HepG2 (cell line): Measurements from ENCODE around the gene ZNF804B. TPM values are rescaled to one million over a fixed set of nuclear protein-coding genes. Genes with fewer than 3 reads are reported as not detected.

Source experiments
- ATAC-seq: fragments of 200-7000 bp; cut with Tn5 transposase; 3 replicates; pipeline ENCODE4 v1.9.1; 2020; ENCODE audit warnings: mild to moderate bottlenecking, moderate library complexity
- BruUV-seq: library from RNA; stranded (reverse); fragments of 400-500 nt; replicated peaks from 2 replicates; lab custom pipeline; 2021; lab: Mats Ljungman, UMichigan
- CTCF ChIA-PET: fragments of 300-600 bp; formaldehyde crosslinking; extraction: SDS; loops from one replicate; lab custom pipeline; 2021; ENCODE audit warnings: low total read pairs, inconsistent platforms, low intra/inter-chr PET ratio; lab: Yijun Ruan, JAX
- POLR2A ChIA-PET: fragments of 350-600 bp; sonication (Branson Sonifier 250); formaldehyde crosslinking; loops from one replicate; lab custom pipeline; 2020; ENCODE audit warnings: antibody characterized with exemption, inconsistent platforms; lab: Yijun Ruan, JAX
- DNase-seq: peaks from one replicate; pipeline ENCODE4 v3.0.0-alpha.2; 2015; ENCODE audit warnings: low spot score
- FAIRE-seq: peaks from 3 replicates; lab custom pipeline; 2011; peaks lifted over from hg19 to GRCh38; lab: Jason Lieb, UNC
- H2AFZ ChIP-seq: one replicate; pipeline ENCODE4 v1.6.1; 2011; ENCODE audit warnings: low read length, inconsistent platforms
- H3K27ac ChIP-seq: fragments of 300-600 bp; 3 replicates; pipeline ENCODE4 v1.8.0; 2011; ENCODE audit warnings: mixed run types, mild to moderate bottlenecking, mixed read lengths, low read length, inconsistent platforms; ENCODE audit not compliant: insufficient read depth; ENCODE audit errors: extremely low read length
- H3K27me3 ChIP-seq, 2 experiments: fragments of 200-600 bp in 1 of 2; 2 replicates in 1 of 2; 3 replicates in 1 of 2; pipeline versions ENCODE4 v1.6.0 to v1.8.0; 2011; ENCODE audit warnings: low read length in 2 of 2, mild to moderate bottlenecking in 2 of 2, moderate library complexity in 2 of 2, inconsistent platforms in 1 of 2; ENCODE audit not compliant: insufficient read depth in 2 of 2, control insufficient read depth in 1 of 2
- H3K36me3 ChIP-seq, 2 experiments: fragments of 200-600 bp in 1 of 2; replicated peaks in 1 of 2; 2 replicates in 1 of 2; 3 replicates in 1 of 2; pipeline versions ENCODE4 v1.5.1 to v1.8.0; 2011; ENCODE audit warnings: low read length in 2 of 2, inconsistent platforms in 1 of 2; ENCODE audit not compliant: insufficient read depth in 2 of 2, control insufficient read depth in 1 of 2
- H3K4me1 ChIP-seq: 2 replicates; pipeline ENCODE4 v1.5.1; 2012; ENCODE audit warnings: low read length, inconsistent platforms; ENCODE audit not compliant: insufficient read depth
- H3K4me2 ChIP-seq: 2 replicates; pipeline ENCODE4 v1.6.0; 2011; ENCODE audit warnings: low read depth, low read length, inconsistent platforms
- H3K4me3 ChIP-seq, 3 experiments: fragments of 200-600 bp in 1 of 3; sonication (generic), shearing (Covaris generic) in 1 of 3; replicated peaks in 1 of 3; 2 replicates each; pipeline ENCODE4 v1.5.1; 2011 to 2016; ENCODE audit warnings: low read length in 3 of 3, inconsistent platforms in 2 of 3, low read depth in 2 of 3, mild to moderate bottlenecking in 2 of 3, control low read depth in 1 of 3, mixed read lengths in 1 of 3; ENCODE audit not compliant: insufficient read depth in 1 of 3
- H3K79me2 ChIP-seq: one replicate; pipeline ENCODE4 v1.6.1; 2011; ENCODE audit warnings: low read length, inconsistent platforms; ENCODE audit not compliant: insufficient read depth
- H3K9ac ChIP-seq: 2 replicates; pipeline ENCODE4 v1.6.0; 2011; ENCODE audit warnings: mild to moderate bottlenecking, low read depth, low read length, inconsistent platforms; ENCODE audit not compliant: insufficient read depth
- H3K9me3 ChIP-seq: 2 replicates; pipeline ENCODE4 v1.5.1; 2012; ENCODE audit warnings: mild to moderate bottlenecking, low read length
- H4K20me1 ChIP-seq: 2 replicates; pipeline ENCODE4 v1.6.0; 2011; ENCODE audit warnings: inconsistent platforms, mild to moderate bottlenecking, low read length, moderate library complexity; ENCODE audit not compliant: insufficient read depth
- GPN1 ChIP-seq: sonication (generic); formaldehyde crosslinking; IDR thresholded peaks from 2 replicates; pipeline ENCODE4 v1.5.1; 2020; ENCODE audit warnings: missing genetic modification reagents, borderline replicate concordance
- GRHL1 ChIP-seq: sonication (generic); formaldehyde crosslinking; conservative IDR thresholded peaks from 2 replicates; pipeline ENCODE4 v1.8.0; 2022; ENCODE audit warnings: missing genetic modification reagents
- HDAC2 ChIP-seq: sonication (generic); formaldehyde crosslinking; IDR thresholded peaks from 2 replicates; pipeline ENCODE4 v1.4.0; 2020; ENCODE audit warnings: missing genetic modification reagents
- KDM1A ChIP-seq: IDR thresholded peaks from 2 replicates; pipeline ENCODE4 v1.6.1; 2016; ENCODE audit warnings: missing compliant biosample characterization
- KDM5B ChIP-seq: sonication (generic); formaldehyde crosslinking; IDR thresholded peaks from 2 replicates; pipeline ENCODE4 v1.4.0; 2020; ENCODE audit warnings: missing genetic modification reagents, mild to moderate bottlenecking, borderline replicate concordance
- MATR3 ChIP-seq: sonication (generic); formaldehyde crosslinking; IDR thresholded peaks from 2 replicates; pipeline ENCODE4 v1.4.0; 2020; ENCODE audit warnings: missing genetic modification reagents
- POLR2G ChIP-seq: fragments of 200-400 bp; formaldehyde crosslinking; IDR thresholded peaks from 2 replicates; pipeline ENCODE4 v1.6.1; 2018; ENCODE audit warnings: mild to moderate bottlenecking, low read depth, low read length, moderate library complexity
- PPARG ChIP-seq: conservative IDR thresholded peaks from 2 replicates; pipeline ENCODE4 v1.6.1; 2016; ENCODE audit warnings: missing biosample characterization, missing genetic modification reagents
- PRPF4 ChIP-seq: fragments of 200-400 bp; formaldehyde crosslinking; IDR thresholded peaks from 2 replicates; pipeline ENCODE4 v1.6.1; 2016; ENCODE audit warnings: low read length, low read depth; ENCODE audit not compliant: poor library complexity, severe bottlenecking
- SCMH1 ChIP-seq: sonication (generic); formaldehyde crosslinking; IDR thresholded peaks from 2 replicates; pipeline ENCODE4 v1.9.0; 2021; ENCODE audit warnings: missing genetic modification reagents, mild to moderate bottlenecking, borderline replicate concordance
- ZBTB42 ChIP-seq: sonication (generic); formaldehyde crosslinking; IDR thresholded peaks from 2 replicates; pipeline ENCODE4 v1.5.0; 2020; ENCODE audit warnings: mild to moderate bottlenecking, missing genetic modification reagents
- ZNF264 ChIP-seq: sonication (generic); formaldehyde crosslinking; IDR thresholded peaks from 2 replicates; pipeline ENCODE4 v1.4.0; 2020; ENCODE audit warnings: missing genetic modification reagents
- ZNF431 ChIP-seq: sonication (generic); formaldehyde crosslinking; IDR thresholded peaks from 2 replicates; pipeline ENCODE4 v1.9.0; 2022; ENCODE audit warnings: missing genetic modification reagents, low read depth, mild to moderate bottlenecking, borderline replicate concordance
- in situ Hi-C: cut with HindIII; loops from 2 replicates; pipeline ENCODE4 v1.10.0; 2017; ENCODE audit warnings: low pct_unique_long_range_greater_than_20kb; ENCODE audit not compliant: extremely low pct_ligation_motif_present
- intact Hi-C: fragments of 100-400 bp; cut with micrococcal nuclease; formaldehyde crosslinking; loops from one replicate; pipeline ENCODE4 v1.10.0; 2022; ENCODE audit not compliant: unreplicated experiment
- polyA plus RNA-seq, 8 experiments: library from polyadenylated mRNA; depleted of rRNA in 3 of 8; stranded (reverse) in 7 of 8; unstranded in 1 of 8; fragments of >200 nt; fragmentation: Illumina TruSeq in 4 of 8; extraction: Trizol in 4 of 8; gene quantifications; 2 replicates each; pipeline versions ENCODE4 v1.2.1 to v1.2.3, GENCODE V29; 2011 to 2016; ENCODE audit warnings: low read depth in 4 of 8, missing spikeins in 1 of 8, mixed read lengths in 1 of 8; ENCODE audit not compliant: insufficient read depth in 1 of 8
- total RNA-seq, 5 experiments: library from RNA; depleted of rRNA; stranded (reverse); fragments of >200 nt; fragmentation: Illumina TruSeq; extraction: Trizol; gene quantifications; 2 replicates each; pipeline ENCODE4 v1.2.3, GENCODE V29; 2016; ENCODE audit warnings: low read depth in 1 of 5
- TF ChIP-seq, protein P1 (sequence below): sonication (generic); formaldehyde crosslinking; IDR thresholded peaks from 2 replicates; pipeline ENCODE4 v1.9.0; 2022; ENCODE audit warnings: low read depth, missing genetic modification reagents
- TF ChIP-seq, protein P2 (sequence below): sonication (generic); formaldehyde crosslinking; IDR thresholded peaks from 2 replicates; pipeline ENCODE4 v1.4.0; 2020; ENCODE audit warnings: missing genetic modification reagents

Gene ZNF804B
- total and polyA plus RNA-seq, 2 of the 13 experiments (the other 11 are each of a cell fraction or from before 2014, with no cell fraction given), result not detected

GRCh38 chr7:89311886-89312285 lies 552.4 kb downstream of the ZNF804B start (continued):
- TF ChIP-seq MATR3, result no peak
- TF ChIP-seq ZBTB42 (CRISPR knock-in tag), result no peak
- no peak for TF ChIP-seq HDAC2 (CRISPR knock-in tag)
- TF ChIP-seq POLR2G, result no peak
- TF ChIP-seq GRHL1, result no peak
- TF ChIP-seq SCMH1, result no peak

GRCh38 chr7:89312551-89312950 lies 553.1 kb downstream of the ZNF804B start:
- no peaks in the 10 kb centered on the region for H4K20me1 ChIP-seq
- H3K27ac ChIP-seq, result no peak overlapping the region
- ATAC-seq (no peak), FAIRE-seq (no peak), DNase-seq (no peak)
- intact Hi-C loops, result no loop called here
- H2AFZ ChIP-seq, result no peak overlapping the region
- H3K36me3 ChIP-seq, result no peaks in the 10 kb centered on the region
- H3K4me2 ChIP-seq, result no peak overlapping the region
- POLR2A ChIA-PET, result no interaction called here
- no peak overlapping the region for H3K4me3 ChIP-seq
- no peak for TF ChIP-seq PPARG
- no peak for TF ChIP-seq ZNF264 (CRISPR knock-in tag)
- TF ChIP-seq GPN1, result no peak
- TF ChIP-seq PRPF4, result no peak
- no peak for TF ChIP-seq ZNF431 (CRISPR knock-in tag)
- TF ChIP-seq, protein P1, sequence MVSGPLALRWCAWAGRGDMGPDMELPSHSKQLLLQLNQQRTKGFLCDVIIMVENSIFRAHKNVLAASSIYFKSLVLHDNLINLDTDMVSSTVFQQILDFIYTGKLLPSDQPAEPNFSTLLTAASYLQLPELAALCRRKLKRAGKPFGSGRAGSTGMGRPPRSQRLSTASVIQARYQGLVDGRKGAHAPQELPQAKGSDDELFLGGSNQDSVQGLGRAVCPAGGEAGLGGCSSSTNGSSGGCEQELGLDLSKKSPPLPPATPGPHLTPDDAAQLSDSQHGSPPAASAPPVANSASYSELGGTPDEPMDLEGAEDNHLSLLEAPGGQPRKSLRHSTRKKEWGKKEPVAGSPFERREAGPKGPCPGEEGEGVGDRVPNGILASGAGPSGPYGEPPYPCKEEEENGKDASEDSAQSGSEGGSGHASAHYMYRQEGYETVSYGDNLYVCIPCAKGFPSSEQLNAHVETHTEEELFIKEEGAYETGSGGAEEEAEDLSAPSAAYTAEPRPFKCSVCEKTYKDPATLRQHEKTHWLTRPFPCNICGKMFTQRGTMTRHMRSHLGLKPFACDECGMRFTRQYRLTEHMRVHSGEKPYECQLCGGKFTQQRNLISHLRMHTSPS (CRISPR knock-in tag), result no peak
- TF ChIP-seq, protein P2, sequence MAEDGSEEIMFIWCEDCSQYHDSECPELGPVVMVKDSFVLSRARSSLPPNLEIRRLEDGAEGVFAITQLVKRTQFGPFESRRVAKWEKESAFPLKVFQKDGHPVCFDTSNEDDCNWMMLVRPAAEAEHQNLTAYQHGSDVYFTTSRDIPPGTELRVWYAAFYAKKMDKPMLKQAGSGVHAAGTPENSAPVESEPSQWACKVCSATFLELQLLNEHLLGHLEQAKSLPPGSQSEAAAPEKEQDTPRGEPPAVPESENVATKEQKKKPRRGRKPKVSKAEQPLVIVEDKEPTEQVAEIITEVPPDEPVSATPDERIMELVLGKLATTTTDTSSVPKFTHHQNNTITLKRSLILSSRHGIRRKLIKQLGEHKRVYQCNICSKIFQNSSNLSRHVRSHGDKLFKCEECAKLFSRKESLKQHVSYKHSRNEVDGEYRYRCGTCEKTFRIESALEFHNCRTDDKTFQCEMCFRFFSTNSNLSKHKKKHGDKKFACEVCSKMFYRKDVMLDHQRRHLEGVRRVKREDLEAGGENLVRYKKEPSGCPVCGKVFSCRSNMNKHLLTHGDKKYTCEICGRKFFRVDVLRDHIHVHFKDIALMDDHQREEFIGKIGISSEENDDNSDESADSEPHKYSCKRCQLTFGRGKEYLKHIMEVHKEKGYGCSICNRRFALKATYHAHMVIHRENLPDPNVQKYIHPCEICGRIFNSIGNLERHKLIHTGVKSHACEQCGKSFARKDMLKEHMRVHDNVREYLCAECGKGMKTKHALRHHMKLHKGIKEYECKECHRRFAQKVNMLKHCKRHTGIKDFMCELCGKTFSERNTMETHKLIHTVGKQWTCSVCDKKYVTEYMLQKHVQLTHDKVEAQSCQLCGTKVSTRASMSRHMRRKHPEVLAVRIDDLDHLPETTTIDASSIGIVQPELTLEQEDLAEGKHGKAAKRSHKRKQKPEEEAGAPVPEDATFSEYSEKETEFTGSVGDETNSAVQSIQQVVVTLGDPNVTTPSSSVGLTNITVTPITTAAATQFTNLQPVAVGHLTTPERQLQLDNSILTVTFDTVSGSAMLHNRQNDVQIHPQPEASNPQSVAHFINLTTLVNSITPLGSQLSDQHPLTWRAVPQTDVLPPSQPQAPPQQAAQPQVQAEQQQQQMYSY (CRISPR knock-in tag), result no peak
- TF ChIP-seq KDM5B (CRISPR knock-in tag), result no peak
- no peak for TF ChIP-seq KDM1A (CRISPR knock-in tag)
- no peaks in the 10 kb centered on the region for H3K9me3 ChIP-seq
- no peaks in the 10 kb centered on the region for H3K4me1 ChIP-seq
- CTCF ChIA-PET, result no interaction called here
- no peak overlapping the region for H3K9ac ChIP-seq
- BruUV-seq, result no TSS peak
- in situ Hi-C loops, result no loop called here
- no peaks in the 10 kb centered on the region for H3K27me3 ChIP-seq
- no peaks in the 10 kb centered on the region for H3K79me2 ChIP-seq
